Fibroblast of skin of scalp (primary cell): ENCODE measurements around the gene KIAA1671. TPM values are rescaled to one million over a fixed set of nuclear protein-coding genes. Genes with fewer than 3 reads are reported as not detected.
A peak's percentile ranks its signal among the peaks of the same experiment; 100 is the strongest.
"Not testable (repeated sequence)": the region's sequence is repeated elsewhere in the genome, so short reads cannot be mapped to it uniquely, and the experiment has no call there.

Source experiments
- DNase-seq: peaks from one replicate; pipeline ENCODE4 v3.0.0-alpha.2; 2013
- polyA plus RNA-seq, 2 experiments: library from polyadenylated mRNA; unstranded; fragments of 120-200 nt; gene quantifications; one replicate each; pipeline ENCODE4 v1.2.1, GENCODE V29; 2013; ENCODE audit not compliant: insufficient read length in 2 of 2

The KIAA1671 gene
- 0.53 TPM for polyA plus RNA-seq (2013, experiment 1 of 2; ENCODE audit: insufficient read length)
- polyA plus RNA-seq (2013, experiment 2 of 2; ENCODE audit: insufficient read length) = 1.3 TPM

DNA sequence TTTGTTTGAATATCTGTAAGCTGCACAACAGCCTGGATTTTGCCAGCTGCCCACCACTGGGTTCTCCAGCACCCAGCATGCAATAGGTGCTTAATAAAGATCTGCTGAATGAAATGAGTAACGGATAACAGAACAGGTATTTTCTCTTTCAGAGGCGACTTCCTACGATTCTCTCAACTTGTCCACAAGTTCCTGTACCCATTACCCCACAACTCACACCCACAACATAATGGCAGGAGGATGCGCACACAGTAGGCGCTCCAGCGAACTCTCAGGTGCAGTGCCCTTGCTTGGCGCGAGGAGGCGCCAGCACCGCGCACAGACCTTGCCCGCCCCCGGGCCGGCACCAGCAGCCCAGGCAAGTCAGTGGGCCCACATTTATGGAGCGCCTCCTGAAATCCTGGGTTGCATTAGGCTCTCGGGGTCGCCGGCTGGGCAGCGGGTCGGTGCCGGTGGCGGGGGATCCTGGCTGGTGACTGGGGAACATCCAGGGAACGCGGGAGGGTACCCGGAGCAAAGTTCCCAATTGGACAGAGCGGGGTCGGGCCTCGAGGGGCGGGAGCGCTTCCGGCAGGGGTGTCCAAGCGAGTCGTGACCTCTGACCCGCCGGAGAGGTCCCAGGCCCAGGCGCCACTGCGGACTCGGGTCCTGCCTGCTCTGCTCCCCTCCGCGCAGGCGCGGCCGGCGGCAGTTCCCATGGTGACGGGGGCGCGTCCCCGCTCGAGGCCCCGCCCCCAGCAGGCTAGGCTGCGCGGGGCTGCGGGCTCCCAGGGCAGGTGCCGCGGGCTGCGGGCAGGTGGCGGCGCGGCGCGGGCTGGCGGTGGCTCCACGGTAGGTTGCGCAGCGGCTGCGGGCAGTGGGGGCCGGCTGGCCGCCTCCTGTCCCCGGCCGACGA, at the start of gene KIAA1671:
Gene KIAA1671, plus strand, starts transcription at position 775 of the 895 bp plus-strand sequence. CDS start 75,284 bp downstream, outside the sequence.
- DNase-seq = peak; percentile 61

- DNase-seq = no peak
Measured at GRCh38 chr22:24905909-24906308, 46.6 kb upstream of the KIAA1671 start.

DNA sequence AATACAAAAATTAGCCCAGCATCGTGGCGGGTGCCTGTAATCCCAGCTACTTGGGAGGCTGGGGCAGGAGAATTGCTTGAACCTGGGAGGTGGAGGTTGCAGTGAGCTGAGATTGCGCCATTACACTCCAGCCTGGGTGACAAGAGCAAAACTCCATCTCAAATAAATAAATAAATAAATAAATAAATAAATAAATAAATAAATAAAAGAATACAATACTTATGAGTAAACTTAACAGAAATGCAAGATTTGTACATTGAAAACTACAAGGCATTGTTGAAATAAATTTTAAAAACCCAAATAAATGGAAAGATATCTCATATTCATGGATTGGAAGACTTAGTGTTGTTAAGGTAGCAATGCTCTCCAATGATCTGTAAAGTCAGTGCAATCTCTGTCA, 45.4 kb upstream of the KIAA1671 start:
- DNase-seq = not testable (repeated sequence)

- no peak for DNase-seq
Measured at GRCh38 chr22:24920029-24920428, 32.5 kb upstream of the KIAA1671 start.

- DNase-seq = no peak
Measured at GRCh38 chr22:24925586-24926427, 26.7 kb upstream of the KIAA1671 start.

GRCh38 chr22:24926428-24926725, 26.1 kb upstream of the KIAA1671 start:
- DNase-seq = no peak

GRCh38 chr22:24926849-24927579, 25.5 kb upstream of the KIAA1671 start:
- DNase-seq = peak; percentile 4

GRCh38 chr22:24928322-24928721, 24.2 kb upstream of the KIAA1671 start:
- DNase-seq = no peak

- DNase-seq = no peak
Measured at GRCh38 chr22:24930678-24931077, 21.8 kb upstream of the KIAA1671 start.

- no peak for DNase-seq
Measured at GRCh38 chr22:24935771-24936483, 16.6 kb upstream of the KIAA1671 start.

DNA sequence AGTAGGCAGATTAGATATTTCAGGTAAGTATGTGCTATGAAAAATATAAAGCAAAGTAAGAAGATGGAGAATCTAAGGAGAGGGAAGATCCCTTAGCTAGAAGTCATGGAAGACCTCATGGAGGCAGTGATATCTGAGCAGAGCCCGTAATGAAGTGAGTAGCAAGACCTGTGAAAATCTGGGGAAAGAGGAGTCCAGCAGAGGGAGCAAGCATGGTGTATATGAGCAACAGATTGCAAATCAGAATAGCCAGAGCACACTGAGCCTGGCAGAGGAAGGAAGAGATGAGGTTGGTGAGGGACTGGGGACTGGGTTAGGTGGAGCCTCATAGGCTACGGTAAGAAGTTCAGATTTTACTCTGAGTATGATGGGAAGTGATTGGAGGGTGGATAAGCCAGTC, 15.4 kb upstream of the KIAA1671 start:
- DNase-seq = peak; percentile 6

GRCh38 chr22:24938741-24939341, 13.7 kb upstream of the KIAA1671 start:
- DNase-seq = peak; percentile 17

- no peak for DNase-seq
Measured at GRCh38 chr22:24942301-24942700, 10.2 kb upstream of the KIAA1671 start.

DNA sequence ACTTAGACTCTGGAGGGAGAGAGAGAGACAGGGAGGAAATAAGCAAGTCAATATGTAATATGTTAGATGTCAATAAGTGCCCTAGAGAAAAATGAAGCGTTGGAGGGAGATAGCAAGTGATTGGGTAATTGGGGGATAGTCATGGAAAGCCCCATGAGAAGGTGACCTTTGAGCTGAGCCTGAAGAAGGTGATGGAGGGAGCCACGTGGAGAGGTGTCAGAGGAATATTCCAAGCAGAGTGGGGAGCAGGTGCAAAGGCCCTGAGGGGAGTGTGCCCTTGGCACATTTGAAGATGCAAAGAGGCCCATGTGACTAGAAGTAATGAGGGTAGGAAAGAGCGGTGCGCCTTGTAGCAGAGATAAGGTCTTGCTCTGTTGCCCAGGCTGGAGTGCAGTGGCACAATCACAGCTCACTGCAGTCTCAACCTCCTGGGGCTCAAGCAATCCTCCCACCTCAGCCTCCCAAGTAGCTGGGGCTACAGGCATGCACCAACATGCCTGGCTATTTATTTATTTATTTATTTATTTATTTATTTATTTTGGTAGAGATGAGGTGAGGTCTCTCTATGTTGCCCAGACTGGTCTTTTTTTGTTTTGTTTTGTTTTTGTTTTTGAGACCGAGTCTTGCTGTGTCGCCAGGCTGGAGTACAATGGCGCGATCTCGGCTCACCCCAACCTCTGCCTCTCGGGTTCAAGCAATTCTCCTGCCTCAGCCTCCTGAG, 8.1 kb upstream of the KIAA1671 start:
- DNase-seq = no peak

DNA sequence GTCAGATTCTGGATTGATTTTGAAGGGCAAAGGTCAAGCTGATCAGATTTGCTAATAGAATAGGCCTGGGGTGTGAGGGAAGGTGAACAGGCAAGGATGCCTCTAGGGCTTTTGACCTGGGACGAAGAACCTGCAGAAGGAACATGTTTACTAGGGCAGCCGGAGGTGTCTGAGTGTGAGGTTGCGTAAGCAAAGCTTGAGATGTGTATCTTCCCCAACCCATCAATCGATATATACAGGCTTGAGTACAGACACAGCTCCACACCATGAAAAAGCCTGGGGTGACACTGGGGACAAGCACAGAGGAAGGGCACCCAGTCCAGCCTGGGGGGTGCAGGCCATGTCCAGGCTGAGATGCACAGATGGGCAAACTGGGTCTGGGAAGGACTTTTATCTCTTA, 7.1 kb upstream of the KIAA1671 start:
- no peak for DNase-seq

GRCh38 chr22:24947383-24947782, 5.1 kb upstream of the KIAA1671 start:
- DNase-seq = no peak

- no peak for DNase-seq
Measured at GRCh38 chr22:24947881-24948280, 4.6 kb upstream of the KIAA1671 start.

- DNase-seq = no peak
Measured at GRCh38 chr22:24948356-24949202, 3.9 kb upstream of the KIAA1671 start.

DNA sequence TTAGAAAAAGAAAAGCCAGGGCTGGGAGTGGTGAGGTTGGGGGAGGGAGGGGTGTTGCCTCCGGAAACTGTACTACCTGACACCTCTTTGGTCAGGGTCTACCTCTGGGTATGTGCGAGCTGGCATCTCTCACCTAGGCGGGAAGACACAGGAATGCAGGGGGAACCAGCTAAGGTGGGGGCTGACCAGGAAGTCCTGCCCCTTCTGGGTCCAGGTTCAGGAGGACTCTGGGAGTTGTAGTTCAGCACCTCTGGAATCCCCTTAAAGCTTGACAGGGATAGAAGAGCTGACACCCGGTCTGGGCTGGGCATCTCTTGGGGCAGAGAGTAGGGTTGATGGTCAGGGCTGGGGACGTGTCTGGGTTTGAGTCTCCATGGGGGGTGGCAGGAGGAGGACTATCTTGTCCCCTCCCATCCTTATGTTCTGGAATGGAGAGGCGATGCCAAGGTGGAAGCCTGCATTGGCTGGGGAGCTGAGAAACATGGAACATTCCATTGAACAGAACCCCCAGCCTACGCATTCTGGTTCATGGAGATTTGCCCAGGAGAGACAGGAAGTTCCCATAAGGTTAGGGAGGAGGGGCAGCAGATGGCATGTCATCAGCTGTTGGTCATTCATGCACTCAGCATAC, 2.1 kb upstream of the KIAA1671 start:
- peak; percentile 29 for DNase-seq
